Fibroblast of lung (primary cell): ENCODE measurements around the gene POLR2F.

Source experiments
- EZH2 ChIP-seq: IDR thresholded peaks from 2 replicates; pipeline ENCODE4 v1.5.1; 2012; ENCODE audit warnings: low read length, control low read depth, mild to moderate bottlenecking; ENCODE audit errors: missing control alignments
- TF ChIP-seq, protein P1 (sequence below), 2 donors: IDR thresholded peaks in 1 of 2; conservative IDR thresholded peaks in 1 of 2; 1 replicate in 1 of 2; 2 replicates in 1 of 2; pipeline ENCODE4 v1.5.1; 2011 to 2012; ENCODE audit warnings: low read length in 2 of 2, control low read depth in 1 of 2, inconsistent platforms in 1 of 2, low read depth in 1 of 2, mild to moderate bottlenecking in 1 of 2

GRCh38 chr22:37931893-37932389, 21.6 kb upstream of the POLR2F start:
- TF ChIP-seq, protein P1, sequence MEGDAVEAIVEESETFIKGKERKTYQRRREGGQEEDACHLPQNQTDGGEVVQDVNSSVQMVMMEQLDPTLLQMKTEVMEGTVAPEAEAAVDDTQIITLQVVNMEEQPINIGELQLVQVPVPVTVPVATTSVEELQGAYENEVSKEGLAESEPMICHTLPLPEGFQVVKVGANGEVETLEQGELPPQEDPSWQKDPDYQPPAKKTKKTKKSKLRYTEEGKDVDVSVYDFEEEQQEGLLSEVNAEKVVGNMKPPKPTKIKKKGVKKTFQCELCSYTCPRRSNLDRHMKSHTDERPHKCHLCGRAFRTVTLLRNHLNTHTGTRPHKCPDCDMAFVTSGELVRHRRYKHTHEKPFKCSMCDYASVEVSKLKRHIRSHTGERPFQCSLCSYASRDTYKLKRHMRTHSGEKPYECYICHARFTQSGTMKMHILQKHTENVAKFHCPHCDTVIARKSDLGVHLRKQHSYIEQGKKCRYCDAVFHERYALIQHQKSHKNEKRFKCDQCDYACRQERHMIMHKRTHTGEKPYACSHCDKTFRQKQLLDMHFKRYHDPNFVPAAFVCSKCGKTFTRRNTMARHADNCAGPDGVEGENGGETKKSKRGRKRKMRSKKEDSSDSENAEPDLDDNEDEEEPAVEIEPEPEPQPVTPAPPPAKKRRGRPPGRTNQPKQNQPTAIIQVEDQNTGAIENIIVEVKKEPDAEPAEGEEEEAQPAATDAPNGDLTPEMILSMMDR (conservative IDR thresholded peaks at IDR 0.05 in 1 of 2, IDR thresholded peaks at IDR 0.05 in 1 of 2; ENCODE audit: low read depth in 1 of 2, low read length in 2 of 2): no peak
- no peak for TF ChIP-seq EZH2
